Activated effector memory CD4-positive, alpha-beta T cell treated with anti-CD3 and anti-CD28 coated beads, Interleukin-2, amount 50 U/mL, for 16 hours (primary cell): ENCODE data around the gene MIA3.
"Not testable (repeated sequence)": the region's sequence is repeated elsewhere in the genome, so short reads cannot be mapped to it uniquely, and the experiment has no call there.

ENCODE experiments used
- DNase-seq: peaks from one replicate; pipeline ENCODE4 v3.0.0-alpha.2; 2020

MIA3 gene, protein sequence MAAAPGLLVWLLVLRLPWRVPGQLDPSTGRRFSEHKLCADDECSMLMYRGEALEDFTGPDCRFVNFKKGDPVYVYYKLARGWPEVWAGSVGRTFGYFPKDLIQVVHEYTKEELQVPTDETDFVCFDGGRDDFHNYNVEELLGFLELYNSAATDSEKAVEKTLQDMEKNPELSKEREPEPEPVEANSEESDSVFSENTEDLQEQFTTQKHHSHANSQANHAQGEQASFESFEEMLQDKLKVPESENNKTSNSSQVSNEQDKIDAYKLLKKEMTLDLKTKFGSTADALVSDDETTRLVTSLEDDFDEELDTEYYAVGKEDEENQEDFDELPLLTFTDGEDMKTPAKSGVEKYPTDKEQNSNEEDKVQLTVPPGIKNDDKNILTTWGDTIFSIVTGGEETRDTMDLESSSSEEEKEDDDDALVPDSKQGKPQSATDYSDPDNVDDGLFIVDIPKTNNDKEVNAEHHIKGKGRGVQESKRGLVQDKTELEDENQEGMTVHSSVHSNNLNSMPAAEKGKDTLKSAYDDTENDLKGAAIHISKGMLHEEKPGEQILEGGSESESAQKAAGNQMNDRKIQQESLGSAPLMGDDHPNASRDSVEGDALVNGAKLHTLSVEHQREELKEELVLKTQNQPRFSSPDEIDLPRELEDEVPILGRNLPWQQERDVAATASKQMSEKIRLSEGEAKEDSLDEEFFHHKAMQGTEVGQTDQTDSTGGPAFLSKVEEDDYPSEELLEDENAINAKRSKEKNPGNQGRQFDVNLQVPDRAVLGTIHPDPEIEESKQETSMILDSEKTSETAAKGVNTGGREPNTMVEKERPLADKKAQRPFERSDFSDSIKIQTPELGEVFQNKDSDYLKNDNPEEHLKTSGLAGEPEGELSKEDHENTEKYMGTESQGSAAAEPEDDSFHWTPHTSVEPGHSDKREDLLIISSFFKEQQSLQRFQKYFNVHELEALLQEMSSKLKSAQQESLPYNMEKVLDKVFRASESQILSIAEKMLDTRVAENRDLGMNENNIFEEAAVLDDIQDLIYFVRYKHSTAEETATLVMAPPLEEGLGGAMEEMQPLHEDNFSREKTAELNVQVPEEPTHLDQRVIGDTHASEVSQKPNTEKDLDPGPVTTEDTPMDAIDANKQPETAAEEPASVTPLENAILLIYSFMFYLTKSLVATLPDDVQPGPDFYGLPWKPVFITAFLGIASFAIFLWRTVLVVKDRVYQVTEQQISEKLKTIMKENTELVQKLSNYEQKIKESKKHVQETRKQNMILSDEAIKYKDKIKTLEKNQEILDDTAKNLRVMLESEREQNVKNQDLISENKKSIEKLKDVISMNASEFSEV (N-terminal part only)

GRCh38 chr1:222618001-222618879, at the start of gene MIA3:
MIA3 (plus strand) TSS chr1:222618097; CDS start chr1:222618111, 14 bp downstream.
- peak; percentile 92 for DNase-seq

GRCh38 chr1:222570837-222571236, 47.1 kb upstream of the MIA3 start:
- no peak for DNase-seq

DNA sequence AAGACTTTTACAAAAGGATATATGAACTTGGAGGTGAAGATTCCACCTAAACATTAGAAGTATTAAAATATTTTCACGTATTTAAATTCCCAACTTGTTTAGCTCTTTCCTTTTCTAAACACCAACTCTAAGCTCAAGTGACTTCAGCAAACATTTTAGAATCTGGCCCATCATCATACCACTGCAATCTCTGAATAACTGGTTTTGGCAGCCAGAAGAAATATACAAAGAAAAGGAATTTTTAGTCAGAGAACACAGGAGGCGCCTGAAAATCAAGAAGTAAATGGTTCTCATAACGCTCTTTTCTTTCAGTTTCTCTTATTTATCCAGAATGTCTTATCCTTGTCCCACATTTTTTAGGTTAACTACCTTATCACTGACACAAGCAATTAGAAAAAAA, 38.6 kb upstream of the MIA3 start:
- DNase-seq = no peak

- DNase-seq = no peak
Measured at GRCh38 chr1:222582099-222582774, 35.7 kb upstream of the MIA3 start.

DNA sequence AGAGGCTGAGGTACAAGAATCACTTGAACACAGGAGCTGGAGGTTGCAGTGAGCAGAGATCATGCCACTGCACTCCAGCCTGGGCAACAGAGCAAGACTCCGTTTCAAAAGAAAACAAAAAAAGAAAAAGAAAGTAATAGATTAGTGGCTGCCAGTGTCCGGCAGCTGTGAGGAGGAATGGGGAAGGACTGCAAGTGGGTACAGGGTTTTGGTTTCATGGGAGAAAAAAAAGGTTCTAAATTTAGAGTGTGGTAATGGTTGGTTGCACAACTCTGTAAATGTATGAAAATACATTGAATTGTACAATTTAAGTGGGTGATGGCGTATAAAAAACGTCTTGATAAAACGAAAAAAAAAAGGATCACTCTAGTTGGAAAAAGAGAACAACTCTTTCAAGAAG, 34.8 kb upstream of the MIA3 start:
- DNase-seq = no peak

DNA sequence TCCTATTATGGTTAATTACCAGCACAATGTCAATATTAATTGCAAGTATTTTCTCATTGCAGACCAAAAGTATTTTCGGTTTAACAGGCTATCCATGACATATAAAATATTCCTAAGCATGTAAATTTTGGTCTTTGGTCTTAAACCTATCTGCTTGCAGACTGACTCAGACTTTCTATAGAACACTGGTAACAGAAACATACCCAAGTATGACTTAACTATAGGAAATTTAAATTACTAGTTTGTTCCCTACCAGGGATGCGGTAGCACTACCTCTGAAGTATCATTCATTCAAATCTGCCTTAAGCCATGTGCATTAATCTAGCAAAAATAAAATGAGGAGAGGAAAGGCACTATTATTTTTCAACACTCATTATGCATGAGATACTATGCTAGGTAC, 31.1 kb upstream of the MIA3 start:
- no peak for DNase-seq

DNA sequence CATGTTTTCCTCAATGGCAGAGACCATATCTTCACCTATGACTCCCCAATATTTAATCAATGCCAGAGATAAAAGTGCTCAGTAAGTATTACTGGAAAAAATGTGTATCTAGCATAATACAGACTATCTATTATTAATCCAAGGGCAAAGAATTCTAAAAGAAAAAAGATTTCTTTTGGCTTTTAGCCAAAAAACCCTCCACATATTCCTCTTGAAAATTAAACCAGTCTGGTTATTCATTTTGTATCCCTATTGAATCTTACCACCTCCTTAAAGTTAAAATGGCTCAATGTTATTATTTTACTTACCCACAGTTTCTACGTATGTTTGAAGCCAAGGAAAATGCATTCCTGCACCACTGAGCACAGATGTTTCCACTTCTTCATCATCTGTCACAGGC, 29.8 kb upstream of the MIA3 start:
- no peak for DNase-seq

- DNase-seq = peak; percentile 95
Measured at GRCh38 chr1:222589462-222590302, 28.2 kb upstream of the MIA3 start, which contains the start of gene TAF1A. TAF1A (minus strand) TSS chr1:222589933.

GRCh38 chr1:222592171-222592570, 25.7 kb upstream of the MIA3 start:
- DNase-seq = no peak

DNA sequence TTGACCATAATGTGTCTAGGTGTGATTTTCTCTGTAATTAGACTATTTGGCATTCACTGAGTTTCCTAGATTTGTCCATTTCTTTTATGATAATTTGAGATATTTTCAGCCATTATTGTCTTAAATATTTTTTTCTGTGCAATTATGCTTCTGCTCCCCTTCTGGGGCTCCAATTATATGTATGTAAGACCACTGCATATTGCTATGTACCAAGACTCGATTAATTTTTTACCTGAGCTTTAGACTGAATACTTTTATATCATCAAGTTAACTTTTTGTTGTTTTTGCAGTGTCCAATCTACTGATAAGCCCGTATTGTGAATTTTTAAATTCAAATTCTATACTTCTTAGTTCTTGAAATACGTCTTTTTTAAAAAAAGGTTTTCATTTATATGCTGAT, 23.1 kb upstream of the MIA3 start:
- DNase-seq = no peak

DNA sequence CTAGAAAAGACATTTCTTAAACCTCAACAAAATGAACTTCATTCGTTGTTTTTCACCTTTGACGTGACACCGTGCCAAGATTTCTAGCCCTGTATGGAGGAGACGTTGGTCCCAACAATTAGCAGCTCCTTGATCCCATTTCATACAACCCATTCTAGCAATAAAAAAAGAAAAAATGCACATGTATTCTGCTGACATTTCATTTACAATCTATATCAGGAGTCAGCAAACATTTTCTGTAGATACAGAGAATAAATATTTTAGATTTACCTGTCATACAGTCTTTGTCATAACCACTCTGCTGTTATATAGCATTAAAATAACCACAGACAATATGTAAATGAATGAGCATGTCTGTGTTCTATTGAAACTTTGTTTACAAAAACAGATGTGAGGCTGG, 21.2 kb upstream of the MIA3 start:
- no peak for DNase-seq

- no peak for DNase-seq
Measured at GRCh38 chr1:222600281-222600680, 17.6 kb upstream of the MIA3 start.

GRCh38 chr1:222601257-222601656, 16.6 kb upstream of the MIA3 start:
- DNase-seq = no peak

DNA sequence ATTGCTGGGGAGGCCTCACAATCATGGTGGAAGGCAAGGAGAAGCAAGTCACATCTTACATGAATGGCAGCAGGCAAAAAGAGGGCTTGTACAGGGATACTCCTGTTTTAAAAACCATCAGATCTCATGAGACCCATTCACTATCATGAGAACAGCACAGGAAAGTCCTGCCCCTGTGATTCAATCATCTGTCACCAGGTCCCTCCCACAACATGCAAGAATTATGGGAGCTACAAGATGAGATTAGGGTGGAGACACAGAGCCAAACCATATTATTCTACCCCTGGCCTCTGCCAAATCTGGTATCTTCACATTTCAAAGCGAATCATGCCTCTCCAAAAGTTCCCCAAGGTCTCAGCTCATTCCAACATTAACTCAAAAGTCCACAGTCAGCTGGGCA, 11.1 kb upstream of the MIA3 start:
- DNase-seq = no peak

GRCh38 chr1:222609111-222609510, 8.8 kb upstream of the MIA3 start:
- not testable (repeated sequence) for DNase-seq

- DNase-seq = no peak
Measured at GRCh38 chr1:222610728-222611127, 7.2 kb upstream of the MIA3 start.

GRCh38 chr1:222613627-222614026, 4.3 kb upstream of the MIA3 start:
- no peak for DNase-seq

DNA sequence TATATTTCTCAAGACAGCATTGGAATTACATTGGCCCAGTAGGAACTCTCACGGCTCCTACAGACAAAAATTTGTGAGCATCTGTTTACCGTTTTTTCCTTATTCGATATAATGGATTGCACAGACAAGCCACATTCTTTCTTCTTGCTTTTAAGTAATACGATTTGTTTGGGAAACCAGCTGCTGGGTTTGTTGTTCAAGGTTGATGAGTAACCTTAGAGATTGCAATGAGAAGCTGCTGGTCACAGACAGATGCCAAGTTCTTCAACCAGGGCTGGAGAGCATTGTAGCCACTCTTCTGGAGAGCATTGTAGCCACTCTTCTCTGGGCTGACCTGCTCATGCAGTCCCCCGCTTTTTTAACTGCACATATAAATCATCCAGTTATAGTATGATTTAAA, 1.4 kb upstream of the MIA3 start:
- DNase-seq = no peak

GRCh38 chr1:222617367-222617951, 438 bp upstream of the MIA3 start:
- peak; percentile 96 for DNase-seq
